H54 (cell line): ENCODE data around the gene DLX1.
A peak's percentile ranks its signal among the peaks of the same experiment; 100 is the strongest.

Experiments used
- DNase-seq: peaks from one replicate; pipeline ENCODE4 v3.0.0; 2011; ENCODE audit warnings: low spot score, mixed read lengths; ENCODE audit not compliant: insufficient read length
- FAIRE-seq: peaks from 3 replicates; lab custom pipeline; 2011; peaks lifted over from hg19 to GRCh38; lab: Jason Lieb, UNC
- POLR2A ChIP-seq: IDR thresholded peaks from 2 replicates; pipeline ENCODE4 v1.6.1; 2011; ENCODE audit warnings: low read depth, mild to moderate bottlenecking, low read length

Gene DLX1

GRCh38 chr2:172079416-172079815, 5.9 kb upstream of the DLX1 start:
- FAIRE-seq = no peak
- TF ChIP-seq POLR2A = no peak
- no peak for DNase-seq

- no peak for TF ChIP-seq POLR2A
- DNase-seq (no peak), FAIRE-seq (no peak)
Measured at GRCh38 chr2:172079838-172080640, 5.3 kb upstream of the DLX1 start.

GRCh38 chr2:172080641-172081220, 4.6 kb upstream of the DLX1 start:
- FAIRE-seq (no peak), DNase-seq (no peak)
- no peak for TF ChIP-seq POLR2A

- DNase-seq (no peak), FAIRE-seq (no peak)
- TF ChIP-seq POLR2A = no peak
Measured at GRCh38 chr2:172081221-172082022, 3.9 kb upstream of the DLX1 start.

GRCh38 chr2:172082105-172082943, 3.0 kb upstream of the DLX1 start:
- TF ChIP-seq POLR2A = no peak
- FAIRE-seq (no peak), DNase-seq (no peak)

- TF ChIP-seq POLR2A = no peak
- DNase-seq (no peak), FAIRE-seq (no peak)
Measured at GRCh38 chr2:172082944-172083627, 2.2 kb upstream of the DLX1 start.

GRCh38 chr2:172083628-172084394, 1.5 kb upstream of the DLX1 start:
- TF ChIP-seq POLR2A = no peak
- no peak for FAIRE-seq

GRCh38 chr2:172084395-172084644, 987 bp upstream of the DLX1 start:
- FAIRE-seq (no peak), DNase-seq (no peak)
- TF ChIP-seq POLR2A = no peak

More at GRCh38 chr2:172083628-172084394, 1.5 kb upstream of the DLX1 start:
- DNase-seq = no peak

- DNase-seq (peak; percentile 83), FAIRE-seq (no peak)
- peak; percentile 95 for TF ChIP-seq POLR2A
Measured at GRCh38 chr2:172084645-172085459, 455 bp upstream of the DLX1 start.

- DNase-seq = no peak
- no peak for TF ChIP-seq POLR2A
- FAIRE-seq = no peak
Measured at GRCh38 chr2:172086241-172087206, 1.2 kb downstream of the DLX1 start.

GRCh38 chr2:172087207-172087779, 2.0 kb downstream of the DLX1 start:
- no peak for TF ChIP-seq POLR2A
- no peak for FAIRE-seq
- no peak for DNase-seq
